NCI-H1436 (cell line): Measurements from ENCODE around the gene TXNDC2.
"Not testable (repeated sequence)": the region's sequence is repeated elsewhere in the genome, so short reads cannot be mapped to it uniquely, and the experiment has no call there.

Experiments used
- DNase-seq: peaks from one replicate; lab custom pipeline; 2025; lab: John Stamatoyannopoulos, UW

The TXNDC2 gene

GRCh38 chr18:9884532-9885140 lies 1.1 kb upstream of the TXNDC2 start:
- DNase-seq = no peak

GRCh38 chr18:9886005-9886348 lies 204 bp downstream of the TXNDC2 start:
- no peak for DNase-seq

- DNase-seq = no peak
Observed at GRCh38 chr18:9887992-9888391, 2.2 kb downstream of the TXNDC2 start.

- DNase-seq = no peak
Observed at GRCh38 chr18:9890196-9890595, 4.4 kb downstream of the TXNDC2 start.

GRCh38 chr18:9890957-9891356 lies 5.2 kb downstream of the TXNDC2 start:
- DNase-seq = no peak

- DNase-seq = not testable (repeated sequence)
Observed at GRCh38 chr18:9891515-9891914, 5.7 kb downstream of the TXNDC2 start.

- DNase-seq = no peak
Observed at GRCh38 chr18:9894454-9895068, 8.8 kb downstream of the TXNDC2 start.

GRCh38 chr18:9897129-9897528 lies 11.4 kb downstream of the TXNDC2 start:
- DNase-seq = no peak

GRCh38 chr18:9897787-9898291 lies 12.1 kb downstream of the TXNDC2 start:
- DNase-seq = not testable (repeated sequence)

- no peak for DNase-seq
Observed at GRCh38 chr18:9898792-9899549, 13.2 kb downstream of the TXNDC2 start.

- not testable (repeated sequence) for DNase-seq
Observed at GRCh38 chr18:9899550-9899930, 13.8 kb downstream of the TXNDC2 start.

- DNase-seq = no peak
Observed at GRCh38 chr18:9900699-9901098, 14.9 kb downstream of the TXNDC2 start.

- DNase-seq = no peak
Observed at GRCh38 chr18:9901377-9901776, 15.6 kb downstream of the TXNDC2 start.

- DNase-seq = not testable (repeated sequence)
Observed at GRCh38 chr18:9902264-9902663, 16.5 kb downstream of the TXNDC2 start.

- DNase-seq = no peak
Observed at GRCh38 chr18:9902832-9903231, 17.1 kb downstream of the TXNDC2 start.

- no peak for DNase-seq
Observed at GRCh38 chr18:9905401-9905922, 19.7 kb downstream of the TXNDC2 start.

GRCh38 chr18:9906481-9906880 lies 20.7 kb downstream of the TXNDC2 start:
- DNase-seq = no peak

- no peak for DNase-seq
Observed at GRCh38 chr18:9907867-9908266, 22.1 kb downstream of the TXNDC2 start.

GRCh38 chr18:9910071-9910470 lies 24.3 kb downstream of the TXNDC2 start:
- DNase-seq = no peak

- no peak for DNase-seq
Observed at GRCh38 chr18:9910661-9911060, 24.9 kb downstream of the TXNDC2 start.

- DNase-seq = no peak
Observed at GRCh38 chr18:9911226-9911625, 25.5 kb downstream of the TXNDC2 start.

- DNase-seq = not testable (repeated sequence)
Observed at GRCh38 chr18:9912285-9912684, 26.5 kb downstream of the TXNDC2 start.

GRCh38 chr18:9913151-9913525 lies 27.4 kb downstream of the TXNDC2 start:
- no peak for DNase-seq
